ENCODE measurements around the gene KRT73.

GRCh38 chr12:52575256-52575655, 43.1 kb downstream of the KRT73 start:
- TF ChIP-seq CTCF (conservative IDR thresholded peaks at IDR 0.05 in 1 of 2, IDR thresholded peaks at IDR 0.05 in 1 of 2; ENCODE audit: low read depth in 1 of 2, low read length in 2 of 2) (no peak), EZH2 (IDR thresholded peaks at IDR 0.05; ENCODE audit: low read length, missing control alignments) (no peak)

All from fibroblast of lung (primary cell).